CD14-positive monocyte (primary cell): ENCODE data around the gene TRABD2B. TPM values are rescaled to one million over a fixed set of nuclear protein-coding genes. Genes with fewer than 3 reads are reported as not detected.

Source experiments
- DNase-seq, 3 donors: peaks; one replicate each; pipeline ENCODE4 v3.0.0-alpha.2; 2011 to 2022
- H2AFZ ChIP-seq: 2 replicates; pipeline ENCODE4 v1.6.0; 2012; ENCODE audit warnings: mild to moderate bottlenecking, low read depth, low read length, inconsistent platforms; ENCODE audit not compliant: insufficient read depth, poor library complexity, severe bottlenecking
- H3K27ac ChIP-seq, 2 donors: 1 replicate in 1 of 2; 2 replicates in 1 of 2; pipeline ENCODE4 v1.5.1; 2012 to 2013; ENCODE audit warnings: low read length in 2 of 2, control low read depth in 1 of 2, inconsistent platforms in 1 of 2, low read depth in 1 of 2, mild to moderate bottlenecking in 1 of 2
- H3K27me3 ChIP-seq, 2 donors: one replicate each; pipeline versions ENCODE4 v1.6.0 to v1.6.1; 2011 to 2013; ENCODE audit warnings: low read length in 2 of 2; ENCODE audit not compliant: control insufficient read depth in 2 of 2, insufficient read depth in 2 of 2
- H3K36me3 ChIP-seq, 2 donors: replicated peaks in 1 of 2; 1 replicate in 1 of 2; 2 replicates in 1 of 2; pipeline versions ENCODE4 v1.5.1 to v1.6.1; 2012 to 2013; ENCODE audit warnings: low read length in 2 of 2, control low read depth in 1 of 2, inconsistent platforms in 1 of 2, mild to moderate bottlenecking in 1 of 2; ENCODE audit not compliant: insufficient read depth in 2 of 2, control insufficient read depth in 1 of 2
- H3K4me1 ChIP-seq, 2 donors: 1 replicate in 1 of 2; 2 replicates in 1 of 2; pipeline versions ENCODE4 v1.5.1 to v1.6.1; 2012 to 2013; ENCODE audit warnings: low read length in 2 of 2, control low read depth in 1 of 2, inconsistent platforms in 1 of 2, mild to moderate bottlenecking in 1 of 2, moderate library complexity in 1 of 2; ENCODE audit not compliant: insufficient read depth in 2 of 2, control insufficient read depth in 1 of 2
- H3K4me2 ChIP-seq: replicated peaks from 2 replicates; pipeline ENCODE3; 2012; ENCODE audit warnings: low read length, moderate library complexity, mild to moderate bottlenecking; ENCODE audit not compliant: poor library complexity, severe bottlenecking; ENCODE audit errors: extremely low read depth
- H3K4me3 ChIP-seq, 3 experiments: fragments of 200-600 bp in 1 of 3; sonication (generic) in 1 of 3; replicated peaks in 1 of 3; 1 replicate in 2 of 3; 2 replicates in 1 of 3; pipeline ENCODE4 v1.5.1; 2011 to 2013; ENCODE audit warnings: low read length in 3 of 3, mild to moderate bottlenecking in 3 of 3, control low read depth in 2 of 3, low read depth in 2 of 3, inconsistent platforms in 1 of 3, moderate library complexity in 1 of 3
- H3K79me2 ChIP-seq: 2 replicates; pipeline ENCODE4 v1.6.0; 2012; ENCODE audit warnings: mild to moderate bottlenecking, control low read depth, inconsistent platforms, low read length, moderate library complexity; ENCODE audit not compliant: insufficient read depth
- H3K9ac ChIP-seq: 2 replicates; pipeline ENCODE4 v1.6.0; 2017; ENCODE audit warnings: low read length, mild to moderate bottlenecking; ENCODE audit not compliant: insufficient read depth, poor library complexity, severe bottlenecking
- H3K9me3 ChIP-seq, 2 donors: replicated peaks in 1 of 2; 1 replicate in 1 of 2; 2 replicates in 1 of 2; pipeline versions ENCODE4 v1.5.1 to v1.6.1; 2012 to 2013; ENCODE audit warnings: low read length in 2 of 2, control low read depth in 1 of 2; ENCODE audit not compliant: control insufficient read depth in 1 of 2, insufficient read depth in 1 of 2
- H4K20me1 ChIP-seq: 2 replicates; pipeline ENCODE4 v1.6.0; 2012; ENCODE audit warnings: mild to moderate bottlenecking, low read length, control low read depth, moderate library complexity; ENCODE audit not compliant: insufficient read depth
- H3K27ac Mint-ChIP-seq, 7 donors: one replicate each; pipeline ENCODE4 v1.8.0; 2020; ENCODE audit warnings: mild to moderate bottlenecking in 7 of 7, mixed read lengths in 7 of 7, moderate library complexity in 6 of 7, inconsistent platforms in 2 of 7
- H3K27me3 Mint-ChIP-seq, 3 donors: one replicate each; pipeline ENCODE4 v1.8.0; 2021 to 2022; ENCODE audit warnings: low read depth in 3 of 3, mild to moderate bottlenecking in 3 of 3, mixed read lengths in 3 of 3, moderate library complexity in 3 of 3, inconsistent platforms in 1 of 3
- H3K36me3 Mint-ChIP-seq, 2 donors: one replicate each; pipeline ENCODE4 v1.8.0; 2020; ENCODE audit warnings: mixed read lengths in 2 of 2, inconsistent platforms in 1 of 2, mild to moderate bottlenecking in 1 of 2
- H3K4me1 Mint-ChIP-seq: one replicate; pipeline ENCODE4 v1.8.0; 2020; ENCODE audit warnings: mild to moderate bottlenecking, mixed read lengths
- H3K4me3 Mint-ChIP-seq, 2 donors: one replicate each; pipeline ENCODE4 v1.8.0; 2020; ENCODE audit warnings: mild to moderate bottlenecking in 2 of 2, mixed read lengths in 2 of 2, moderate library complexity in 1 of 2
- H3K9me3 Mint-ChIP-seq, 7 donors: one replicate each; pipeline ENCODE4 v1.8.0; 2020 to 2022; ENCODE audit warnings: mixed read lengths in 7 of 7, mild to moderate bottlenecking in 6 of 7, moderate library complexity in 6 of 7, inconsistent platforms in 2 of 7
- WGBS: methylation state at CpG from one replicate; pipeline ENCODE4 v1.1.5; 2013; ENCODE audit warnings: missing lambda C conversion rate; ENCODE audit not compliant: insufficient coverage; 5-methylcytosine and 5-hydroxymethylcytosine counted together
- intact Hi-C, 2 donors: fragments of 100-400 bp; cut with micrococcal nuclease; formaldehyde crosslinking; loops; one replicate each; pipeline versions ENCODE4 v1.15.0 to v1.15.1; 2023
- polyA plus RNA-seq, 3 donors: library from polyadenylated mRNA; depleted of rRNA in 1 of 3; unstranded in 2 of 3; stranded (reverse) in 1 of 3; fragments of 300-500 nt in 2 of 3; fragments of >200 nt in 1 of 3; fragmentation: Illumina TruSeq in 2 of 3; gene quantifications; 1 replicate in 2 of 3; 2 replicates in 1 of 3; pipeline ENCODE4 v1.2.3, GENCODE V29; 2012 to 2021
- TF ChIP-seq, protein P1 (sequence below): fragments of 200-600 bp; IDR thresholded peaks from one replicate; pipeline ENCODE4 v1.8.0; 2022; ENCODE audit warnings: antibody characterized with exemption, mild to moderate bottlenecking

The TRABD2B gene
- polyA plus RNA-seq, 3 donors, result not detected

GRCh38 chr1:47797575-47797974, 199.6 kb downstream of the TRABD2B start:
- 68% methylated on average over 2 of the region's 2 CpGs for WGBS
- intact Hi-C loops, result no loop called here
- no peak overlapping the region for H2AFZ ChIP-seq
- H3K36me3 Mint-ChIP-seq, result no peaks in the 10 kb centered on the region
- no peaks in the 10 kb centered on the region for H4K20me1 ChIP-seq
- TF ChIP-seq, protein P1, sequence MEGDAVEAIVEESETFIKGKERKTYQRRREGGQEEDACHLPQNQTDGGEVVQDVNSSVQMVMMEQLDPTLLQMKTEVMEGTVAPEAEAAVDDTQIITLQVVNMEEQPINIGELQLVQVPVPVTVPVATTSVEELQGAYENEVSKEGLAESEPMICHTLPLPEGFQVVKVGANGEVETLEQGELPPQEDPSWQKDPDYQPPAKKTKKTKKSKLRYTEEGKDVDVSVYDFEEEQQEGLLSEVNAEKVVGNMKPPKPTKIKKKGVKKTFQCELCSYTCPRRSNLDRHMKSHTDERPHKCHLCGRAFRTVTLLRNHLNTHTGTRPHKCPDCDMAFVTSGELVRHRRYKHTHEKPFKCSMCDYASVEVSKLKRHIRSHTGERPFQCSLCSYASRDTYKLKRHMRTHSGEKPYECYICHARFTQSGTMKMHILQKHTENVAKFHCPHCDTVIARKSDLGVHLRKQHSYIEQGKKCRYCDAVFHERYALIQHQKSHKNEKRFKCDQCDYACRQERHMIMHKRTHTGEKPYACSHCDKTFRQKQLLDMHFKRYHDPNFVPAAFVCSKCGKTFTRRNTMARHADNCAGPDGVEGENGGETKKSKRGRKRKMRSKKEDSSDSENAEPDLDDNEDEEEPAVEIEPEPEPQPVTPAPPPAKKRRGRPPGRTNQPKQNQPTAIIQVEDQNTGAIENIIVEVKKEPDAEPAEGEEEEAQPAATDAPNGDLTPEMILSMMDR, result no peak
- no peak overlapping the region for H3K4me2 ChIP-seq
- H3K9me3 Mint-ChIP-seq, result no peaks in the 10 kb centered on the region
- no peaks in the 10 kb centered on the region for H3K27me3 ChIP-seq
- H3K4me1 Mint-ChIP-seq, result no peaks in the 10 kb centered on the region
- no peak for DNase-seq
- H3K79me2 ChIP-seq, result no peaks in the 10 kb centered on the region
- H3K4me3 Mint-ChIP-seq, result no peak overlapping the region
- H3K9ac ChIP-seq, result no peak overlapping the region
- H3K36me3 ChIP-seq, result no peaks in the 10 kb centered on the region
- no peaks in the 10 kb centered on the region for H3K9me3 ChIP-seq
- H3K27me3 Mint-ChIP-seq, result peaks cover 0 to 4% (median 1%) of the 10 kb centered on the region in 3 donors
- H3K4me1 ChIP-seq, result no peaks in the 10 kb centered on the region
- H3K27ac Mint-ChIP-seq, result no peak overlapping the region
- H3K27ac ChIP-seq, result no peak overlapping the region
- no peak overlapping the region for H3K4me3 ChIP-seq

GRCh38 chr1:47796626-47797025, 200.6 kb downstream of the TRABD2B start:
- intact Hi-C loops, result no loop called here
- Histone ChIP-seq H3K4me3 (no peak overlapping the region), H3K4me1 (no peaks in the 10 kb centered on the region), H3K36me3 (no peaks in the 10 kb centered on the region), H3K27me3 (no peaks in the 10 kb centered on the region), H3K79me2 (no peaks in the 10 kb centered on the region), H3K4me2 (no peak overlapping the region), H3K9ac (no peak overlapping the region), H4K20me1 (no peaks in the 10 kb centered on the region), H2AFZ (no peak overlapping the region), H3K9me3 (no peaks in the 10 kb centered on the region), H3K27ac (no peak overlapping the region)
- Mint-ChIP-seq H3K27ac (no peak overlapping the region), H3K36me3 (no peaks in the 10 kb centered on the region), H3K4me1 (no peaks in the 10 kb centered on the region), H3K9me3 (no peaks in the 10 kb centered on the region), H3K4me3 (no peak overlapping the region), H3K27me3 (peaks cover 0 to 4% (median 3%) of the 10 kb centered on the region in 3 donors)
- 89% methylated on average over 3 of the region's 6 CpGs for WGBS
- DNase-seq, result no peak
- TF ChIP-seq, protein P1, result no peak
